GM12878 (cell line): Measurements from ENCODE around the gene LCP1. TPM values are rescaled to one million over a fixed set of nuclear protein-coding genes. Genes with fewer than 3 reads are reported as not detected.

Experiments used
- ATAC-seq: fragments of 200-7000 bp; cut with Tn5 transposase; 3 replicates; pipeline ENCODE4 v1.9.1; 2020; ENCODE audit warnings: mild to moderate bottlenecking, moderate library complexity
- BruUV-seq: library from RNA; stranded (reverse); fragments of 400-500 nt; replicated peaks from 2 replicates; lab custom pipeline; 2021; lab: Mats Ljungman, UMichigan
- CTCF ChIA-PET: fragments of 300-600 bp; sonication (Branson Sonifier 250); formaldehyde crosslinking; extraction: SDS; loops from one replicate; lab custom pipeline; 2021; ENCODE audit warnings: inconsistent platforms; lab: Yijun Ruan, JAX
- POLR2A ChIA-PET: fragments of 350-600 bp; formaldehyde crosslinking; extraction: SDS; loops from one replicate; lab custom pipeline; 2021; ENCODE audit warnings: inconsistent platforms; lab: Charles Lee
- RAD21 ChIA-PET: fragments of 300-600 bp; sonication (Branson Sonifier 250); formaldehyde crosslinking; loops from one replicate; lab custom pipeline; 2023; ENCODE audit warnings: antibody characterized with exemption; ENCODE audit not compliant: unreplicated experiment; lab: Charles Lee
- SMC1A ChIA-PET: fragments of 300-600 bp; sonication (Branson Sonifier 250); formaldehyde crosslinking; loops from one replicate; lab custom pipeline; 2023; ENCODE audit not compliant: unreplicated experiment, uncharacterized antibody; lab: Charles Lee
- DNase-seq: peaks from one replicate; pipeline ENCODE4 v3.0.0-alpha.2; 2011; ENCODE audit warnings: low read depth, low spot score
- FAIRE-seq: peaks from 3 replicates; lab custom pipeline; 2011; peaks lifted over from hg19 to GRCh38; lab: Jason Lieb, UNC
- H2AFZ ChIP-seq: 2 replicates; pipeline ENCODE4 v1.6.0; 2011; ENCODE audit warnings: low read depth, low read length, control low read depth; ENCODE audit not compliant: control insufficient read depth
- H3K27ac ChIP-seq: 2 replicates; pipeline ENCODE4 v1.5.1; 2011; ENCODE audit warnings: control low read depth; ENCODE audit not compliant: control insufficient read depth, insufficient read depth
- H3K27me3 ChIP-seq, 2 experiments: replicated peaks in 1 of 2; 2 replicates each; pipeline versions ENCODE4 v1.6.0 to v1.6.1; 2011; ENCODE audit warnings: low read length in 1 of 2; ENCODE audit not compliant: control insufficient read depth in 2 of 2, insufficient read depth in 2 of 2
- H3K36me3 ChIP-seq, 2 experiments: 2 replicates each; pipeline ENCODE4 v1.5.1; 2011; ENCODE audit warnings: low read length in 1 of 2; ENCODE audit not compliant: control insufficient read depth in 2 of 2, insufficient read depth in 2 of 2
- H3K4me1 ChIP-seq: 2 replicates; pipeline ENCODE4 v1.6.1; 2011; ENCODE audit warnings: mild to moderate bottlenecking, low read length, moderate library complexity, mixed read lengths; ENCODE audit not compliant: control insufficient read depth, insufficient read depth
- H3K4me2 ChIP-seq: 2 replicates; pipeline ENCODE4 v1.6.0; 2011; ENCODE audit warnings: control low read depth; ENCODE audit not compliant: control insufficient read depth, insufficient read depth
- H3K4me3 ChIP-seq: fragments of 200-600 bp; sonication (generic); 2 replicates; pipeline ENCODE4 v1.5.1; 2016
- H3K79me2 ChIP-seq: 2 replicates; pipeline ENCODE4 v1.6.0; 2011; ENCODE audit warnings: low read length; ENCODE audit not compliant: control insufficient read depth, insufficient read depth
- H3K9ac ChIP-seq: 2 replicates; pipeline ENCODE4 v1.8.0; 2011; ENCODE audit warnings: low read length, control low read depth, mixed read lengths; ENCODE audit not compliant: control insufficient read depth, insufficient read depth
- H3K9me3 ChIP-seq: replicated peaks from 3 replicates; pipeline ENCODE4 v1.5.1; 2011; ENCODE audit warnings: mild to moderate bottlenecking, low read length; ENCODE audit not compliant: control insufficient read depth, insufficient read depth
- H4K20me1 ChIP-seq: 2 replicates; pipeline ENCODE4 v1.6.0; 2011; ENCODE audit not compliant: control insufficient read depth, insufficient read depth
- ATF2 ChIP-seq: IDR thresholded peaks from 2 replicates; pipeline ENCODE4 v1.6.1; 2012; ENCODE audit warnings: low read length, inconsistent platforms
- CBFB ChIP-seq: IDR thresholded peaks from 2 replicates; pipeline ENCODE4 v1.6.1; 2016; ENCODE audit warnings: antibody characterized with exemption, low read depth
- ETV6 ChIP-seq, 2 experiments: fragments of 450-650 bp in 1 of 2; IDR thresholded peaks in 1 of 2; conservative IDR thresholded peaks in 1 of 2; 2 replicates each; pipeline ENCODE4 v1.6.1; 2014; ENCODE audit warnings: antibody characterized with exemption in 1 of 2, borderline replicate concordance in 1 of 2, low read depth in 1 of 2, mild to moderate bottlenecking in 1 of 2, moderate library complexity in 1 of 2
- IKZF1 ChIP-seq: fragments of 450-650 bp; conservative IDR thresholded peaks from 2 replicates; pipeline ENCODE4 v1.6.1; 2017; ENCODE audit warnings: antibody characterized with exemption, mild to moderate bottlenecking
- IKZF2 ChIP-seq, 2 experiments: fragments of 450-650 bp; IDR thresholded peaks; 2 replicates each; pipeline ENCODE4 v1.6.1; 2017; ENCODE audit warnings: mild to moderate bottlenecking in 2 of 2, moderate library complexity in 2 of 2
- IRF5 ChIP-seq: fragments of 450-650 bp; IDR thresholded peaks from 2 replicates; pipeline ENCODE4 v1.6.1; 2017; ENCODE audit warnings: borderline replicate concordance
- MAX ChIP-seq: IDR thresholded peaks from 2 replicates; pipeline ENCODE4 v1.6.1; 2012; ENCODE audit warnings: low read depth, low read length, improper control_type of control experiment
- MTA2 ChIP-seq: fragments of 450-650 bp; IDR thresholded peaks from 2 replicates; pipeline ENCODE4 v1.6.1; 2016; ENCODE audit warnings: low read depth, mild to moderate bottlenecking, moderate library complexity
- POU2F2 ChIP-seq: IDR thresholded peaks from 3 replicates; pipeline ENCODE4 v1.6.1; 2011; ENCODE audit warnings: low read depth, mild to moderate bottlenecking, low read length, borderline replicate concordance
- RELB ChIP-seq: fragments of 450-650 bp; IDR thresholded peaks from 2 replicates; pipeline ENCODE4 v1.6.1; 2017; ENCODE audit warnings: low read depth, mild to moderate bottlenecking, moderate library complexity
- TCF12 ChIP-seq: IDR thresholded peaks from 2 replicates; pipeline ENCODE4 v1.6.1; 2011; ENCODE audit warnings: low read depth, mild to moderate bottlenecking, low read length
- USF1 ChIP-seq: IDR thresholded peaks from 2 replicates; pipeline ENCODE4 v1.6.1; 2011; ENCODE audit warnings: borderline replicate concordance, low read depth, mild to moderate bottlenecking, moderate library complexity, mixed read lengths, low read length; ENCODE audit not compliant: insufficient read depth; ENCODE audit errors: extremely low read length
- USF2 ChIP-seq: IDR thresholded peaks from 2 replicates; pipeline ENCODE4 v1.6.1; 2011; ENCODE audit warnings: low read depth, low read length, improper control_type of control experiment, borderline replicate concordance
- WGBS: methylation state at CpG from one replicate; pipeline ENCODE4 v1.1.6; 2016; ENCODE audit warnings: low lambda C conversion rate; ENCODE audit not compliant: insufficient replicate concordance, insufficient coverage; ENCODE audit errors: missing lambda C conversion rate; 5-methylcytosine and 5-hydroxymethylcytosine counted together
- in situ Hi-C: fragments of 300-500 bp; cut with MboI; formaldehyde crosslinking; loops from 9 replicates; pipeline ENCODE4 v1.14.3; 2018; ENCODE audit warnings: mixed read lengths
- intact Hi-C: fragments of 100-400 bp; cut with micrococcal nuclease; formaldehyde crosslinking; loops from one replicate; pipeline ENCODE4 v1.14.2; 2022; ENCODE audit not compliant: unreplicated experiment
- polyA plus RNA-seq, 11 experiments: library from polyadenylated mRNA; depleted of rRNA in 4 of 11; unstranded in 6 of 11; stranded (reverse) in 5 of 11; fragments of >200 nt; fragmentation: Nextera tagmentation in 4 of 11; fragmentation: Illumina TruSeq in 1 of 11; extraction: Ambion mirVana in 4 of 11; extraction: Trizol in 1 of 11; gene quantifications; 1 replicate in 1 of 11; 2 replicates in 10 of 11; pipeline versions ENCODE4 v1.2.1 to v1.2.3, GENCODE V29; 2011 to 2016; ENCODE audit warnings: inconsistent platforms in 2 of 11, missing spikeins in 2 of 11, low read depth in 1 of 11
- total RNA-seq, 4 experiments: library from RNA; depleted of rRNA in 3 of 4; stranded (reverse); fragments of >200 nt in 3 of 4; fragmentation: Illumina TruSeq in 1 of 4; extraction: Trizol in 1 of 4; gene quantifications; 2 replicates each; pipeline versions ENCODE4 v1.2.1 to v1.2.3, GENCODE V29; 2013 to 2021

LCP1 gene
- total and polyA plus RNA-seq, 10 of the 15 experiments (the other 5 are each of a cell fraction or from before 2014, with no cell fraction given): 775 to 2,201 (median 1,556) TPM

GRCh38 chr13:46168341-46168740 is 13.6 kb downstream of the LCP1 start:
- intact Hi-C loops: loop anchor here (5.0 kb wide), 1 partner anchor 751 kb away; the partner anchor contains the start of gene SLC25A30
- TF ChIP-seq ATF2: 0 out of 2 replicates have a peak, but pooled peaks have one; percentile 10
- TF ChIP-seq RELB: peak; percentile 51; the same call in 1 of the 2 replicates
- no peak for TF ChIP-seq MTA2
- peak; percentile 55 to 63; a peak in 3 of 4 replicates for TF ChIP-seq IKZF2 (IDR thresholded peaks at IDR 0.05)
- peak; percentile 1; the same call in 1 of the 2 replicates for TF ChIP-seq USF2
- peak; percentile 83 for TF ChIP-seq IKZF1
- TF ChIP-seq TCF12: 0 out of 2 replicates have a peak, but pooled peaks have one; percentile 9
- peak; percentile 35 for TF ChIP-seq USF1
- 0 out of 2 replicates have a peak, but pooled peaks have one; percentile 19 for TF ChIP-seq CBFB
- TF ChIP-seq POU2F2: peak; percentile 54; the same call in 1 of the 3 replicates
- peak in 1 of 2 experiments; percentile 17; a peak in 1 of 4 replicates for TF ChIP-seq ETV6 (conservative IDR thresholded peaks at IDR 0.05 in 1 of 2, IDR thresholded peaks at IDR 0.05 in 1 of 2; ENCODE audit: borderline replicate concordance in 1 of 2, low read depth in 1 of 2)
- no peak for TF ChIP-seq MAX
- no peak for TF ChIP-seq IRF5

More at GRCh38 chr13:46168341-46168740, 13.6 kb downstream of the LCP1 start:
- ChIA-PET CTCF (interaction anchor here (1.1 to 17.1 kb wide), 10 partner anchors 8 to 467 kb away, joined by 3 to 172 read pairs (median 4); partner anchors contain the start of gene LCP1), RAD21 (interaction anchor here (0.7 to 9.7 kb wide), 3 partner anchors 9 to 42 kb away, joined by 3 to 184 read pairs (median 3); partner anchors contain the start of gene LCP1), SMC1A (interaction anchor here (1.0 to 16.5 kb wide), 9 partner anchors 8 to 206 kb away, joined by 3 to 295 read pairs (median 3); partner anchors contain the start of gene LCP1), POLR2A (interaction anchor here (1.0 to 6.4 kb wide), 3 partner anchors 9 to 116 kb away, joined by 11 to 95 read pairs (median 25); partner anchors contain the start of gene LCP1)
- no peak for DNase-seq
- H4K20me1 ChIP-seq: peaks cover 25% of the 10 kb centered on the region
- peak; percentile 52 for ATAC-seq
- FAIRE-seq: no peak
- no TSS peak for BruUV-seq
- H3K27me3 ChIP-seq: no peaks in the 10 kb centered on the region
- H3K4me2 ChIP-seq: peak overlapping the region; percentile 99
- in situ Hi-C loops: no loop called here
- H3K4me1 ChIP-seq: peaks cover 65% of the 10 kb centered on the region
- no peak overlapping the region for H2AFZ ChIP-seq
- WGBS: 0% methylated on average over 8 of the region's 8 CpGs
- H3K36me3 ChIP-seq: peaks cover 12 to 42% of the 10 kb centered on the region in 2 experiments
- H3K4me3 ChIP-seq: peak overlapping the region; percentile 72
- H3K9me3 ChIP-seq: no peaks in the 10 kb centered on the region
- H3K9ac ChIP-seq: peak overlapping the region; percentile 59
- peaks cover 99% of the 10 kb centered on the region for H3K79me2 ChIP-seq
- H3K27ac ChIP-seq: peak overlapping the region; percentile 85
